Heart left ventricle (tissue), 13 donors: ENCODE results near the gene IL36B.

Experiments
- POLR2A ChIP-seq, 2 donors: fragments of 450-650 bp; IDR thresholded peaks; one replicate each; pipeline ENCODE4 v1.6.1; 2017; ENCODE audit warnings: antibody characterized with exemption in 2 of 2, mild to moderate bottlenecking in 2 of 2, moderate library complexity in 2 of 2
- TF ChIP-seq, protein P1 (sequence below), 12 donors: fragments of 200-600 bp; sonication (generic) in 4 of 12; IDR thresholded peaks; one replicate each; pipeline versions ENCODE4 v1.5.0 to v1.8.0; 2018 to 2022; ENCODE audit warnings: antibody characterized with exemption in 12 of 12, mild to moderate bottlenecking in 5 of 12
- donor health status: ischemic (EF 13 %, LVEDD 7.1; RV severe dilation, severe dysfunction).
- donor health status: DM: no; HTN: yes; CAD: no.
- donor health status: DM: no; HTN: no; CAD: no.
- donor health status: ischemic (EF 25% LVEDD 6.9; RV normal size, moderate dysfunction).
- donor health status: ischemic (EF 25% LVEDD 5.7; RV mildly dilated, moderate dysfunction).
- donor health status: ischemic (EF 35%, LVEDD 5.7; RV mildly dilated, moderate dysfunction).
- donor health status: nonischemic (EF 11% LVEDD 7.7; RV severe dilation, severe dysfunction).
- donor health status: DM: yes; HTN: yes; CAD: no.
- donor health status: PGD.
- donor health status: ischemic (EF 29% LVEDD 5.4; RV normal size, mild dysfunction).
- donor health status: nonischemic (EF 23%, LVEDD 6.1; RV moderate dilation, normal function).

GRCh38 chr2:113081488-113082210 lies 29.0 kb upstream of the IL36B start:
- TF ChIP-seq, protein P1, sequence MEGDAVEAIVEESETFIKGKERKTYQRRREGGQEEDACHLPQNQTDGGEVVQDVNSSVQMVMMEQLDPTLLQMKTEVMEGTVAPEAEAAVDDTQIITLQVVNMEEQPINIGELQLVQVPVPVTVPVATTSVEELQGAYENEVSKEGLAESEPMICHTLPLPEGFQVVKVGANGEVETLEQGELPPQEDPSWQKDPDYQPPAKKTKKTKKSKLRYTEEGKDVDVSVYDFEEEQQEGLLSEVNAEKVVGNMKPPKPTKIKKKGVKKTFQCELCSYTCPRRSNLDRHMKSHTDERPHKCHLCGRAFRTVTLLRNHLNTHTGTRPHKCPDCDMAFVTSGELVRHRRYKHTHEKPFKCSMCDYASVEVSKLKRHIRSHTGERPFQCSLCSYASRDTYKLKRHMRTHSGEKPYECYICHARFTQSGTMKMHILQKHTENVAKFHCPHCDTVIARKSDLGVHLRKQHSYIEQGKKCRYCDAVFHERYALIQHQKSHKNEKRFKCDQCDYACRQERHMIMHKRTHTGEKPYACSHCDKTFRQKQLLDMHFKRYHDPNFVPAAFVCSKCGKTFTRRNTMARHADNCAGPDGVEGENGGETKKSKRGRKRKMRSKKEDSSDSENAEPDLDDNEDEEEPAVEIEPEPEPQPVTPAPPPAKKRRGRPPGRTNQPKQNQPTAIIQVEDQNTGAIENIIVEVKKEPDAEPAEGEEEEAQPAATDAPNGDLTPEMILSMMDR (IDR thresholded peaks at IDR 0.05), result no peak
- TF ChIP-seq POLR2A (IDR thresholded peaks at IDR 0.05), result no peak
